GM19468 (cell line): ENCODE results near the gene TMEM117.
A peak's percentile ranks its signal among the peaks of the same experiment; 100 is the strongest.

ENCODE experiments used
- ATAC-seq: cut with Tn5 transposase; IDR thresholded peaks from one replicate; pipeline ENCODE4 v1.9.1; 2021; ENCODE audit warnings: mild to moderate bottlenecking, moderate library complexity, moderate number of reproducible peaks; ENCODE audit not compliant: unreplicated experiment; ENCODE audit errors: extremely low read depth

TMEM117 gene

GRCh38 chr12:44397631-44398030 lies 561.8 kb downstream of the TMEM117 start:
- ATAC-seq, result no peak

GRCh38 chr12:44403185-44403584 lies 567.3 kb downstream of the TMEM117 start:
- ATAC-seq, result no peak

- no peak for ATAC-seq
Measured at GRCh38 chr12:44405297-44405696, 569.4 kb downstream of the TMEM117 start.

GRCh38 chr12:44422559-44422958 lies 586.7 kb downstream of the TMEM117 start:
- ATAC-seq, result no peak

- ATAC-seq, result no peak
Measured at GRCh38 chr12:44428825-44429224, 592.9 kb downstream of the TMEM117 start.

- ATAC-seq, result peak; percentile 67
Measured at GRCh38 chr12:44431647-44432343, 595.9 kb downstream of the TMEM117 start.

- ATAC-seq, result peak; percentile 41
Measured at GRCh38 chr12:44433659-44434058, 597.8 kb downstream of the TMEM117 start.

- no peak for ATAC-seq
Measured at GRCh38 chr12:44436756-44437155, 600.9 kb downstream of the TMEM117 start.
